ENCODE measurements around the gene NRL. TPM values are rescaled to one million over a fixed set of nuclear protein-coding genes. Genes with fewer than 3 reads are reported as not detected.

NRL gene
- total RNA-seq, 1 experiment from 2014 or later: 1.4 TPM

DNA sequence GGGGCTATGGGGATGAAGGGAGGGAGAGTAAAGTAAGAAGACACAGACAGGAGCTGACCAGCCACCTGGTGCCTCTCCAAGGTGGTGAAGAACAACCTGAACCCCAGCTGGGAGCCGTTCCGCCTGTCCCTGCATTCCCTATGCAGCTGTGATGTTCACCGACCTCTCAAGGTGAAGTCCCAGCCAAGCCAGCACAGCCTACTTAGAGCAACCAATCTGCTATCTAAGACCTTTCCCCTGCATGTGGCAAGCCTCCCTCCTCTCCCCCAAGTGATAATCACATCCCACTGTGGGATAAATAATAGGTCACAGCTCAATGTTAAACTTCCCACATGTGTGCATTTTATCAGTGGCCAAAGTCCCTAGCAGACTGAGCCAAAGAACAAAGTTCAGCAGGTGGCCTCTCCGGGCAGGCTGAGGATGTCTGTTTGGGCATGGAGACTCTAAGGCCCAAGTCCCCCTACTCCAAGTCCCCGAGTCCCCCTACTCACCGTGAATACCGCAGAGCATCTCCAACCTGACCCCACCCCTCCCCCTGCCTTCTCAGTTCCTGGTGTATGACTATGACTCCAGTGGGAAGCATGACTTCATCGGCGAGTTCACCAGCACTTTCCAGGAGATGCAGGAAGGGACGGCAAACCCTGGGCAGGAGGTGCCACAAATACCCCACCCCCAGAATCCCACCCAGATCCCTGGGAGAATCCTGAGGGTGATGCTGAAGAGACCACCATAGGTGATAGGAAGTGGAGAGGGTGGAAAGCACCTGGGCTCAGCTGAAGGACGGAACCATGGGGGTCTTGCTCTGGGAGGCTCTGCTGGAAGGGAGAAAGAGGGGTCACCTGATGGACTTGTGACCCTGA is 39.9 kb downstream of the NRL start:
- intact Hi-C loops (cut with micrococcal nuclease; ENCODE audit: unreplicated experiment) (no loop called here), in situ Hi-C loops (cut with HindIII; ENCODE audit: low pct_unique_long_range_greater_than_20kb, low sequenced_read_pairs) (no loop called here)
- no peak for DNase-seq (ENCODE audit: low read depth, low spot score)
- POLR2A ChIA-PET: no interaction called here
- ATAC-seq: no peak
- Histone ChIP-seq H3K27ac (ENCODE audit: low read length) (no peak overlapping the region), H3K4me3 (ENCODE audit: low read depth in 2 of 2, low read length in 2 of 2) (no peak overlapping the region), H3K27me3 (ENCODE audit: control insufficient read depth, insufficient read depth, low read length) (no peaks in the 10 kb centered on the region), H3K4me1 (ENCODE audit: control insufficient read depth, insufficient read depth, low read length) (no peaks in the 10 kb centered on the region), H3K36me3 (ENCODE audit: control insufficient read depth, insufficient read depth, low read length) (no peaks in the 10 kb centered on the region), H3K9me3 (ENCODE audit: control insufficient read depth, insufficient read depth, low read depth, low read length) (no peaks in the 10 kb centered on the region)
- TF ChIP-seq TCF7L2 (IDR thresholded peaks at IDR 0.05; ENCODE audit: low read depth, low read length): no peak
- TF ChIP-seq SIN3A (IDR thresholded peaks at IDR 0.05; ENCODE audit: borderline replicate concordance, insufficient read depth, low read depth, low read length): no peak
- no peak for TF ChIP-seq POLR2AphosphoS5 (IDR thresholded peaks at IDR 0.05; ENCODE audit: low read depth, low read length)
- TF ChIP-seq, protein P1, sequence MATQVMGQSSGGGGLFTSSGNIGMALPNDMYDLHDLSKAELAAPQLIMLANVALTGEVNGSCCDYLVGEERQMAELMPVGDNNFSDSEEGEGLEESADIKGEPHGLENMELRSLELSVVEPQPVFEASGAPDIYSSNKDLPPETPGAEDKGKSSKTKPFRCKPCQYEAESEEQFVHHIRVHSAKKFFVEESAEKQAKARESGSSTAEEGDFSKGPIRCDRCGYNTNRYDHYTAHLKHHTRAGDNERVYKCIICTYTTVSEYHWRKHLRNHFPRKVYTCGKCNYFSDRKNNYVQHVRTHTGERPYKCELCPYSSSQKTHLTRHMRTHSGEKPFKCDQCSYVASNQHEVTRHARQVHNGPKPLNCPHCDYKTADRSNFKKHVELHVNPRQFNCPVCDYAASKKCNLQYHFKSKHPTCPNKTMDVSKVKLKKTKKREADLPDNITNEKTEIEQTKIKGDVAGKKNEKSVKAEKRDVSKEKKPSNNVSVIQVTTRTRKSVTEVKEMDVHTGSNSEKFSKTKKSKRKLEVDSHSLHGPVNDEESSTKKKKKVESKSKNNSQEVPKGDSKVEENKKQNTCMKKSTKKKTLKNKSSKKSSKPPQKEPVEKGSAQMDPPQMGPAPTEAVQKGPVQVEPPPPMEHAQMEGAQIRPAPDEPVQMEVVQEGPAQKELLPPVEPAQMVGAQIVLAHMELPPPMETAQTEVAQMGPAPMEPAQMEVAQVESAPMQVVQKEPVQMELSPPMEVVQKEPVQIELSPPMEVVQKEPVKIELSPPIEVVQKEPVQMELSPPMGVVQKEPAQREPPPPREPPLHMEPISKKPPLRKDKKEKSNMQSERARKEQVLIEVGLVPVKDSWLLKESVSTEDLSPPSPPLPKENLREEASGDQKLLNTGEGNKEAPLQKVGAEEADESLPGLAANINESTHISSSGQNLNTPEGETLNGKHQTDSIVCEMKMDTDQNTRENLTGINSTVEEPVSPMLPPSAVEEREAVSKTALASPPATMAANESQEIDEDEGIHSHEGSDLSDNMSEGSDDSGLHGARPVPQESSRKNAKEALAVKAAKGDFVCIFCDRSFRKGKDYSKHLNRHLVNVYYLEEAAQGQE (IDR thresholded peaks at IDR 0.05; ENCODE audit: insufficient read depth in 1 of 2, low read depth in 2 of 2, low read length in 1 of 2): no peak
- TF ChIP-seq, protein P2, sequence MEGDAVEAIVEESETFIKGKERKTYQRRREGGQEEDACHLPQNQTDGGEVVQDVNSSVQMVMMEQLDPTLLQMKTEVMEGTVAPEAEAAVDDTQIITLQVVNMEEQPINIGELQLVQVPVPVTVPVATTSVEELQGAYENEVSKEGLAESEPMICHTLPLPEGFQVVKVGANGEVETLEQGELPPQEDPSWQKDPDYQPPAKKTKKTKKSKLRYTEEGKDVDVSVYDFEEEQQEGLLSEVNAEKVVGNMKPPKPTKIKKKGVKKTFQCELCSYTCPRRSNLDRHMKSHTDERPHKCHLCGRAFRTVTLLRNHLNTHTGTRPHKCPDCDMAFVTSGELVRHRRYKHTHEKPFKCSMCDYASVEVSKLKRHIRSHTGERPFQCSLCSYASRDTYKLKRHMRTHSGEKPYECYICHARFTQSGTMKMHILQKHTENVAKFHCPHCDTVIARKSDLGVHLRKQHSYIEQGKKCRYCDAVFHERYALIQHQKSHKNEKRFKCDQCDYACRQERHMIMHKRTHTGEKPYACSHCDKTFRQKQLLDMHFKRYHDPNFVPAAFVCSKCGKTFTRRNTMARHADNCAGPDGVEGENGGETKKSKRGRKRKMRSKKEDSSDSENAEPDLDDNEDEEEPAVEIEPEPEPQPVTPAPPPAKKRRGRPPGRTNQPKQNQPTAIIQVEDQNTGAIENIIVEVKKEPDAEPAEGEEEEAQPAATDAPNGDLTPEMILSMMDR (IDR thresholded peaks at IDR 0.05): no peak
- CTCF ChIA-PET: no interaction called here
- BruUV-seq (replicated peaks): no TSS peak

DNA sequence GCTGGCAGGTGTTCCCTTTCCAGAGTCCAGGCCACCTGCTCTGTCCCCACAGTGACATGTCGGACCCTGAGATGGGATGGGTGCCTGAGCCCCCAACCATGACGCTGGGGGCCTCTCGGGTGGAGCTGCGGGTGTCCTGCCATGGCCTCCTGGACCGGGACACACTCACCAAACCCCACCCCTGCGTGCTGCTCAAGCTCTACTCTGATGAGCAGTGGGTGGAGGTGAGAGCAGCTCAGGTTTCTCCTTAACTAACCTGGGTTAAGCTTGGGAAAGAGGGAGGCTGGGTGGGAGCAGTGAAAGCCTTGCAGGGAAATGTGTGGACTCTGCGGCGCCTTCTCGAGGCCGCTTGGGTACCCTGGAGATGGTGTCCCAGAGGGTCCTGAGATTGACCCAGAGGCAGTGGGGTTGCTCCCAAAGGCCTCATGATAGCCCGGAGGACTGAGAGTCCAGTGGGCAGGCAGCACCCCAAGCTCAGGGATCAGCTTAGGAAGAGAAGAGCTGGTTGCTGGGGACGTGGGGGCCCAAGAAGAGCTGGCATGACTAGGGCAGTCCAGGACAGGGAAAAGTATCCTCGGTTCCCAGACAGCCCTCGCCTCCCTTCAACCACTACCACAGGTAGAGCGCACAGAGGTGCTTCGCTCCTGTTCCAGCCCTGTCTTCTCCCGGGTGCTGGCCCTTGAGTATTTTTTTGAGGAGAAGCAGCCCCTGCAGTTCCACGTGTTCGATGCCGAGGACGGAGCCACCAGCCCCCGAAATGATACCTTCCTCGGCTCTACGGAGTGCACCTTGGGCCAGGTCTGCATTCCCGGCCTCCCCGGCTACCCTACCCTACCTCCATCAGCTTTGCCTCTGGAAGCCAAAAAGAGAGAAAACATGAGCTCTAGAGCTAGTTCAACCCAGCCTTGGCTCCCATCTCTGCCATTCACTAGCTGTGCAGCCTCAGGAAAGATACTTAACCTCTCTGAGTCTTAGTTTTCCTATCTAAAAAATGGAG is 41.6 kb downstream of the NRL start:
- ChIA-PET POLR2A (interaction anchor here (0.6 kb wide), 1 partner anchor 21 kb away, joined by 3 read pairs; the partner anchor contains the start of gene CARMIL3), CTCF (no interaction called here)
- Histone ChIP-seq H3K4me3 (ENCODE audit: low read depth in 2 of 2, low read length in 2 of 2) (no peak overlapping the region), H3K9me3 (ENCODE audit: control insufficient read depth, insufficient read depth, low read depth, low read length) (no peaks in the 10 kb centered on the region), H3K36me3 (ENCODE audit: control insufficient read depth, insufficient read depth, low read length) (no peaks in the 10 kb centered on the region), H3K27ac (ENCODE audit: low read length) (no peak overlapping the region), H3K27me3 (ENCODE audit: control insufficient read depth, insufficient read depth, low read length) (no peaks in the 10 kb centered on the region), H3K4me1 (ENCODE audit: control insufficient read depth, insufficient read depth, low read length) (no peaks in the 10 kb centered on the region)
- DNase-seq (ENCODE audit: low read depth, low spot score): no peak
- TF ChIP-seq TCF7L2 (IDR thresholded peaks at IDR 0.05; ENCODE audit: low read depth, low read length) (no peak), POLR2AphosphoS5 (IDR thresholded peaks at IDR 0.05; ENCODE audit: low read depth, low read length) (no peak), SIN3A (IDR thresholded peaks at IDR 0.05; ENCODE audit: borderline replicate concordance, insufficient read depth, low read depth, low read length) (no peak)
- TF ChIP-seq, protein P2 (IDR thresholded peaks at IDR 0.05): no peak
- TF ChIP-seq, protein P1 (IDR thresholded peaks at IDR 0.05; ENCODE audit: insufficient read depth in 1 of 2, low read depth in 2 of 2, low read length in 1 of 2): no peak
- BruUV-seq (replicated peaks): no TSS peak
- ATAC-seq: no peak
- intact Hi-C loops (cut with micrococcal nuclease; ENCODE audit: unreplicated experiment): no loop called here
- in situ Hi-C loops (cut with HindIII; ENCODE audit: low pct_unique_long_range_greater_than_20kb, low sequenced_read_pairs): no loop called here
